Thyroid gland (tissue), 4 donors: ENCODE measurements around the gene SYTL3.

ENCODE experiments used
- CTCF ChIP-seq, 6 experiments: fragments of 200-600 bp in 3 of 6; fragments of 450-650 bp in 3 of 6; sonication (generic) in 3 of 6; IDR thresholded peaks; one replicate each; pipeline ENCODE4 v1.5.1; 2016 to 2019; ENCODE audit warnings: antibody characterized with exemption in 6 of 6, mild to moderate bottlenecking in 2 of 6, inconsistent platforms in 1 of 6, moderate library complexity in 1 of 6
- POLR2A ChIP-seq, 2 donors: fragments of 450-650 bp; IDR thresholded peaks; one replicate each; pipeline ENCODE4 v1.6.1; 2017; ENCODE audit warnings: antibody characterized with exemption in 2 of 2, mild to moderate bottlenecking in 2 of 2, moderate library complexity in 1 of 2

GRCh38 chr6:158773581-158774449 lies 124.0 kb downstream of the SYTL3 start:
- TF ChIP-seq CTCF (IDR thresholded peaks at IDR 0.05), result no peak
- no peak for TF ChIP-seq POLR2A (IDR thresholded peaks at IDR 0.05)
